Cardiac fibroblast (primary cell): ENCODE measurements around the gene TRAM2.

Experiments used
- DNase-seq, 2 donors: peaks; one replicate each; pipeline versions ENCODE4 v3.0.0 to v3.0.0-alpha.2; 2010; ENCODE audit warnings: low read depth in 2 of 2
- H3K4me3 ChIP-seq, 2 donors: replicated peaks in 1 of 2; 1 replicate in 1 of 2; 2 replicates in 1 of 2; pipeline ENCODE4 v1.5.1; 2011; ENCODE audit warnings: low read depth in 2 of 2, low read length in 2 of 2, mild to moderate bottlenecking in 2 of 2, moderate library complexity in 1 of 2
- CTCF ChIP-seq: IDR thresholded peaks from one replicate; pipeline ENCODE4 v1.5.1; 2011; ENCODE audit warnings: low read depth, mild to moderate bottlenecking, low read length, inconsistent platforms

The TRAM2 gene

GRCh38 chr6:52545406-52546119, 31.3 kb downstream of the TRAM2 start:
- DNase-seq, result no peak
- TF ChIP-seq CTCF, result no peak
- no peak overlapping the region for H3K4me3 ChIP-seq

DNA sequence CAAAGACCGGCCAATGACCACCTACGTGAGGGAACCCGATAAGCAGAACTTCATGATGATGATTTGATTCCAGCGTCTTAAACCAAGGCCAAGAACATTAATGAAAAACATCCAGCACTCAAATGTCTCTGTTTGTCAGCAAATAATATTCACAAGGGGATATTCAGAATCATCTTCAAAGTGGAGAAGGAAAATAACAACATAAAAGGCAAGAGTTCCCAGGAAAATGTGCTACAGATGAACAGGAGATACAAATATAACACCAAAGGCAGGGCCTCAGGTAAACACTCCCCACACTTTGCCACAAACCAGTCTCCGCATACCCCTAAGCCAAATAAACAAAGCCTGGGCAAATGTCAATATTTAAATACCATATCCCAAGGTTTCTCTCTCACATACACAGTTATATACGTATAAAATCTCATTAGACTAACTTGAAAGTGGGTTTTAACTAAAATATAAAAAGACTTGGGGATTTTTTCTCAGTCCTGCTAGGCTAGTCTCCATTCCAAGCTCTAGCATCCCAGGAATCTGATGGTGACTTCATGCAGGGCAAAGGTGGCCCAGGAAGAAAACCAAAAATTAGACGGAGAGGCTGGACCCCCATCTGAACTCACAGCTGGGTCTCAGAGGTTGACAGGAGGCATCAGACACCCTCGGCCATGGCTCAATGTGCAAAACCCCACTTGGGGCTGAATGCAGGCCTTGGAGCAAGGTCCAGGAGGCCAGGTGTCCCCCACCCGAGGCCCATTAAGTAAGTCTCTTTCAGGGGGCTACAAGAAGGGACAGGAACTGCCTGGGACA, 32.1 kb downstream of the TRAM2 start:
- TF ChIP-seq CTCF, result no peak

GRCh38 chr6:52543729-52544601, 32.9 kb downstream of the TRAM2 start:
- peak; percentile 54 to 70 for DNase-seq
- TF ChIP-seq CTCF, result no peak
- no peak overlapping the region for H3K4me3 ChIP-seq

More for the DNA sequence above, 32.1 kb downstream of the TRAM2 start:
- no peak for DNase-seq
- H3K4me3 ChIP-seq, result no peak overlapping the region

DNA sequence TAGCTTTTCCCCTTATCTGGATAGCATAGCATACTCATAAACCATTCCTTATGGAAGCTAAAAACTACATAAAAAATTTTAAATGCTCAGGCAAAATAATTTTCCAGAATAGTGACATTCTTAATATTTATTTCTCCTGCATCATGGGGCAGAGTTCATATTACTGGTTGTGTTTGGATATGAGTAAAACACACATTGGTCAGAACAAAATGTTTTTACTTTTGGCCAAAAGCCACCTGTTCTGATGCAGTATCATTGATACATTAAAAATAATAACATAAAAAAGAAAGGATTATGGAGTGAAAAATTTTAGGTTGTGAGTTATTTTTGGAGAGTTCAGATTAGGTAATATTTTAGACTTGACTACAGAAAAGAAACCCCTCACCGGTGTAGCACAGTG, 33.6 kb downstream of the TRAM2 start:
- H3K4me3 ChIP-seq, result no peak overlapping the region
- peak in 1 of 2 donors; percentile 72 for DNase-seq
- TF ChIP-seq CTCF, result no peak

GRCh38 chr6:52541135-52541534, 35.7 kb downstream of the TRAM2 start:
- no peak for TF ChIP-seq CTCF
- H3K4me3 ChIP-seq, result no peak overlapping the region
- no peak for DNase-seq

GRCh38 chr6:52540286-52540902, 36.5 kb downstream of the TRAM2 start:
- DNase-seq, result peak in 1 of 2 donors; percentile 60
- no peak overlapping the region for H3K4me3 ChIP-seq
- no peak for TF ChIP-seq CTCF
